Calu3 (cell line): ENCODE results near the gene ROBO3. TPM values are rescaled to one million over a fixed set of nuclear protein-coding genes. Genes with fewer than 3 reads are reported as not detected.

Experiments
- BruUV-seq: library from RNA; stranded (reverse); fragments of 400-500 nt; replicated peaks from 2 replicates; lab custom pipeline; 2021; lab: Mats Ljungman, UMichigan
- CTCF ChIA-PET: fragments of 300-600 bp; sonication (Branson Sonifier 250); formaldehyde crosslinking; loops from one replicate; lab custom pipeline; 2022; ENCODE audit warnings: antibody characterized with exemption; lab: Charles Lee
- DNase-seq: peaks from one replicate; pipeline ENCODE4 v3.0.0; 2022
- H3K27ac Mint-ChIP-seq: one replicate; pipeline ENCODE4 v1.8.0; 2022; ENCODE audit warnings: mixed read lengths; ENCODE audit not compliant: unreplicated experiment
- H3K27me3 Mint-ChIP-seq: one replicate; pipeline ENCODE4 v1.8.0; 2022; ENCODE audit warnings: mixed read lengths; ENCODE audit not compliant: unreplicated experiment
- H3K36me3 Mint-ChIP-seq: one replicate; pipeline ENCODE4 v1.8.0; 2022; ENCODE audit warnings: mild to moderate bottlenecking, moderate library complexity, mixed read lengths; ENCODE audit not compliant: insufficient read depth, unreplicated experiment
- H3K4me1 Mint-ChIP-seq: one replicate; pipeline ENCODE4 v1.8.0; 2022; ENCODE audit warnings: mild to moderate bottlenecking, low read depth, mixed read lengths; ENCODE audit not compliant: unreplicated experiment
- H3K4me3 Mint-ChIP-seq: one replicate; pipeline ENCODE4 v1.8.0; 2022; ENCODE audit warnings: mild to moderate bottlenecking, low read depth, moderate library complexity, mixed read lengths; ENCODE audit not compliant: unreplicated experiment
- H3K9me3 Mint-ChIP-seq: one replicate; pipeline ENCODE4 v1.8.0; 2022; ENCODE audit warnings: low read depth, mixed read lengths; ENCODE audit not compliant: unreplicated experiment
- intact Hi-C: fragments of 100-400 bp; cut with micrococcal nuclease; formaldehyde crosslinking; loops from one replicate; pipeline ENCODE4 v1.10.0; 2022; ENCODE audit not compliant: unreplicated experiment
- total RNA-seq: library from RNA; stranded (reverse); gene quantifications from 2 replicates; pipeline ENCODE4 v1.2.3, GENCODE V29; 2022
- TF ChIP-seq, protein P1 (sequence below): fragments of 200-600 bp; IDR thresholded peaks from one replicate; pipeline ENCODE4 v1.8.0; 2022; ENCODE audit warnings: antibody characterized with exemption; ENCODE audit not compliant: unreplicated experiment

Gene ROBO3
- total RNA-seq, 1 experiment from 2014 or later = 0.99 TPM

DNA sequence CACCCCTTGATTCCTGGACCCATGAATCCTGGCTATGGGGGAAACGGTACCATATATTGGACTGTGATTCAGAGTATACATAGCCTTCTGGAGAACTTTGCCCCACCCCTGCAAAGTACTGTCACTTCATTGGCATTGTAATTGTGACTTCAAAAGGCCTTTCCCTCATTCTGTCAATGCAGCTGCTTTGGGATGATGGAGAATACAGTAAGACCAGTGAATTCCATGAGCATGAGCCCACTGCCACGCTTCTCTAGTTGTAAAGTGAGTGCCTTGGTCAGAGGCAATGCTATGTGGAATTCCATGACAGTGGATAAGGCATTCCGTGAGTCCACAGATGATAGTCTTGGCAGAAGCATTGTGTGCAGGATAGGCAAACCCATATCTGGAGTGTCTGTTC is 39.4 kb upstream of the ROBO3 start:
- no peak for DNase-seq
- intact Hi-C loops = no loop called here
- TF ChIP-seq, protein P1, sequence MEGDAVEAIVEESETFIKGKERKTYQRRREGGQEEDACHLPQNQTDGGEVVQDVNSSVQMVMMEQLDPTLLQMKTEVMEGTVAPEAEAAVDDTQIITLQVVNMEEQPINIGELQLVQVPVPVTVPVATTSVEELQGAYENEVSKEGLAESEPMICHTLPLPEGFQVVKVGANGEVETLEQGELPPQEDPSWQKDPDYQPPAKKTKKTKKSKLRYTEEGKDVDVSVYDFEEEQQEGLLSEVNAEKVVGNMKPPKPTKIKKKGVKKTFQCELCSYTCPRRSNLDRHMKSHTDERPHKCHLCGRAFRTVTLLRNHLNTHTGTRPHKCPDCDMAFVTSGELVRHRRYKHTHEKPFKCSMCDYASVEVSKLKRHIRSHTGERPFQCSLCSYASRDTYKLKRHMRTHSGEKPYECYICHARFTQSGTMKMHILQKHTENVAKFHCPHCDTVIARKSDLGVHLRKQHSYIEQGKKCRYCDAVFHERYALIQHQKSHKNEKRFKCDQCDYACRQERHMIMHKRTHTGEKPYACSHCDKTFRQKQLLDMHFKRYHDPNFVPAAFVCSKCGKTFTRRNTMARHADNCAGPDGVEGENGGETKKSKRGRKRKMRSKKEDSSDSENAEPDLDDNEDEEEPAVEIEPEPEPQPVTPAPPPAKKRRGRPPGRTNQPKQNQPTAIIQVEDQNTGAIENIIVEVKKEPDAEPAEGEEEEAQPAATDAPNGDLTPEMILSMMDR = no peak
- CTCF ChIA-PET = no interaction called here
- peaks cover 9% of the 10 kb centered on the region for H3K4me1 Mint-ChIP-seq
- peaks cover 38% of the 10 kb centered on the region for H3K27me3 Mint-ChIP-seq
- H3K27ac Mint-ChIP-seq = no peak overlapping the region
- no TSS peak for BruUV-seq
- no peaks in the 10 kb centered on the region for H3K9me3 Mint-ChIP-seq
- H3K36me3 Mint-ChIP-seq = no peaks in the 10 kb centered on the region
- no peak overlapping the region for H3K4me3 Mint-ChIP-seq

DNA sequence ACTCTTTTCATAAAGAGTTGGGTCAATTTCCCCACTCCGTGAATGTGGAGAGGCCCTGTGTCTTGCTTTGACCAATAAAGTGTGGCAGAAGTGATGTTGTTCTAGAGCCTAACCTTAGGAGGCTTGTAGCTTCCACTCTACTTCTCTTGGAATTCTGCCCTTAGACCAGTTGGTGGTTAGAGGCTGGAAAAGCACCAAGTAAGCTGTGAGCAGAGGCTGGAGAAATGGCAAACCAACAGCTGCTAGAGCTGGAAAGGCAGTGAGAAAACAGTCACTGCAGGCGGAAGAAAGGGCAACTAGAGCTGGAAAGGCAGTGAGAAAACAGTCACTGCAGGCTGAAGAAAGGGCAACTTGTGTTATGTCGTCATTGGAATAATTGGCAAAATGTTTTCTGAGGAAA is 35.2 kb upstream of the ROBO3 start:
- peaks cover 28% of the 10 kb centered on the region for H3K27me3 Mint-ChIP-seq
- no peak overlapping the region for H3K27ac Mint-ChIP-seq
- H3K4me3 Mint-ChIP-seq = no peak overlapping the region
- DNase-seq = no peak
- no TSS peak for BruUV-seq
- CTCF ChIA-PET = no interaction called here
- TF ChIP-seq, protein P1 = no peak
- intact Hi-C loops = no loop called here
- H3K36me3 Mint-ChIP-seq = no peaks in the 10 kb centered on the region
- no peaks in the 10 kb centered on the region for H3K9me3 Mint-ChIP-seq
- H3K4me1 Mint-ChIP-seq = no peaks in the 10 kb centered on the region

DNA sequence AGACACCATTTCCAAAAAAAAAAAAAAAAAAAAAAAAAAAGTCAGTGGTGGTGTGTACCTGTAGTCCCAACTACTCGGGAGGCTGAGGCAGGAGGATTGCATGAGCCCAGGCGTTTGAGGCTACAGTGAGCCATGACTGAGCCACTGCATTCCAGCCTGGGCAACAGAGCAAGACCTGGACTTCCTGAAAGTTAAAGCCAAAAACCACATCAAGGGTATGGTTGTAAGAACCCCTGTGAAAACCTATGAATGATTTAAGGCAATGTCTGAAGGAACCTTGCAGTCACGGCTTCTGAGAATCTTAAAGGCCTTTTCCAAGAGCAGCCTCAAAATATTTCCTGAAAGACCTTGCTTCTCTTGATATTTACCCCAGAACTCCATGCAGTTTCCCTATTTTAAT is 34.5 kb upstream of the ROBO3 start:
- Mint-ChIP-seq H3K27me3 (peaks cover 28% of the 10 kb centered on the region), H3K27ac (no peak overlapping the region)
- intact Hi-C loops = no loop called here

DNA sequence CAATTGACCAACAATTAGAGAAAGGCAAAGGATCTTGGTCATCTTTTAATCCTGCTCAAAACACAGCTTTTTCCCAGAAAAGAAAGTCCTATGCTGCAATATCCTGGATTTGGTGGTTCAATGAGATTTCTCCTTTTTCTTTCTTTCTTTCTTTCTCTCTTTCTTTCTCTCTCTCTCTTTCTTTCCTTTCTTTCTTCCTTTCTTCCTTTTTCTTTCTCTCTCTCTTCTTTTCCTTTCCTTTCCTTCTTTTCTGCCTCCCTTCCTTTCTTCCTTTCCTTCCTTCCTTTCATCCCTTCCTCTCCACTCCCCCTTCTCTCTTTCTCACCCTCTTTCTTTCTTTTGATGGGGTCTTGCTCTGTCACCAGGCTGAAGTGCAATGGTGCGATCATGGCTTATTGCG is 33.3 kb upstream of the ROBO3 start:
- no peaks in the 10 kb centered on the region for H3K4me1 Mint-ChIP-seq
- H3K4me3 Mint-ChIP-seq = no peak overlapping the region
- no peak overlapping the region for H3K27ac Mint-ChIP-seq
- peaks cover 21% of the 10 kb centered on the region for H3K27me3 Mint-ChIP-seq
- TF ChIP-seq, protein P1 = no peak
- DNase-seq = no peak
- H3K9me3 Mint-ChIP-seq = no peaks in the 10 kb centered on the region
- intact Hi-C loops = no loop called here
- H3K36me3 Mint-ChIP-seq = no peaks in the 10 kb centered on the region
- CTCF ChIA-PET = no interaction called here
- no TSS peak for BruUV-seq

More for the DNA sequence above, 34.5 kb upstream of the ROBO3 start:
- H3K4me1 Mint-ChIP-seq = no peaks in the 10 kb centered on the region
- H3K9me3 Mint-ChIP-seq = no peaks in the 10 kb centered on the region
- TF ChIP-seq, protein P1 = no peak
- DNase-seq = no peak
- CTCF ChIA-PET = no interaction called here
- no peaks in the 10 kb centered on the region for H3K36me3 Mint-ChIP-seq
- no peak overlapping the region for H3K4me3 Mint-ChIP-seq
- no TSS peak for BruUV-seq
